ENCODE results near the gene TENM3. TPM values are rescaled to one million over a fixed set of nuclear protein-coding genes. Genes with fewer than 3 reads are reported as not detected.

TENM3 gene
- polyA plus RNA-seq, 4 donors, result 15.3 to 18.0 (median 17.9) TPM

DNA sequence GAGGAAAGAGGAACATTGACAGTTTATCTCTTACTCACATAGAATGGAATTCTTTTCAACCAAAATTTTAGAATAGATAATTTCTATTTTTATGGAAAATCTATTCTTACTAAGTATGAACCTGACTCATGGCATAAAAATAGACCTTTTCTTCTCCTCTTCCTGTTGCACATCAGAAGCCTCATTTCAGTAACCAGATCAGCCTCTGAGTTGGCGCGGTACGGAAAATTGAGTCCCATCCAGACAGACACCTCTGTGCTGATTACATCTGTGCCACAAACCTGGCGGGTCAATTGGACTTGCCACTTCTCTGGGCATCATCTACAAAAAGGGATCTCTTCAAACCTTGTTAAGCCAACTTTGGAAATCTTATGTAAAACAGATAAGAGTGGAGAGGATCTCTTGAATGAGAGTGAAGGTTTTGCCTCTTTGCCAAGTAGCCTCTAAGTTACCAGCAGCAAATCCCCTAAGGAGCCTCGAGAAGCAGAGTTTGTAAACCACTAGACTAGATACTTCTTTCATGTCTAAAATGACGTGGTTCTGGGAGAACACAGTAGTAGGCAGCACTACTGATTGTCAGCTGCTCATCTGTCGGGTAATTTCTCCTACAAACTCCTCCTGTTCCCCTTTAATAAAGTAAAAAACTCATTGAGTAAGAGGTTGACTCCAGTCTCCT is 37.4 kb downstream of the TENM3 start:
- DNase-seq (ENCODE audit: low read depth in 4 of 4, low spot score in 3 of 4), result no peak

DNA sequence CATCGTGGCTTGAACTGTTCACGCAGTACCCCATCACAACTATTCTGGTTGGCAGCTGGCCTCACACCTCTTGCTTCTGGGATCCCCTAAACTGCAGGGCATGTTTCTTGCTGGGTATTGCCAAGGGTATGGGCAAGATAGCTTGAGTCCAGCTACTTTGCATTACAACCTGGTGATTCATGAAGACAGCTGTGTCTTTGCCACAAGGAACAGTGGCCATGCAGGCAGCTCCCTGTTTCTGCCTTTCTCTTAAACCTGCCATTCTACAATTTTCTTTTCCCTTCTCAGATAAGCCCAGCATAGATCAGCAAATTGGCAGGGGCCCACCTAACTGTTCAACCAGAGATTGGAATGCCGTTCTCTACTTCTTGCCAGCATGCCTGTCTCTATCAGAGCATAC is 42.8 kb downstream of the TENM3 start:
- DNase-seq (ENCODE audit: low read depth in 4 of 4, low spot score in 3 of 4), result no peak

DNA sequence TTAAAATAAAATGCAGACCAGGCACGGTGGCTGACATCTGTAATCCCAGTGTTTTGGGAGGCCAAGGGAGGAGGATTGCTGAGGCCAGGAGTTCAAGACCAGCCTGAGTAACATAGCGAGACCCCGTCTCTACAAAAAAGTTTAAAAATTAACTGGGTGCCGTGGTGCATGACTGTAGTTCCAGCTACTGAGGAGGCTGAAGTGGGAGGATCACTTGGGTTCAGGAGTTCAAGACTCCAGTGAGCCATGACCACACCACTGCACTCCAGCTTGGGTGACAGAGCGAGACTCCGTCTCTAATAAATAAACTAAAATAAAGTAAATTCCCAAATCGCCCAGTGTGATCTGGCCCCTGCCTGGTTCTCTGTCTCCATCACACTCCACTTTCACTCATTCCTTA is 43.7 kb downstream of the TENM3 start:
- DNase-seq (ENCODE audit: low read depth in 4 of 4, low spot score in 3 of 4), result no peak

DNA sequence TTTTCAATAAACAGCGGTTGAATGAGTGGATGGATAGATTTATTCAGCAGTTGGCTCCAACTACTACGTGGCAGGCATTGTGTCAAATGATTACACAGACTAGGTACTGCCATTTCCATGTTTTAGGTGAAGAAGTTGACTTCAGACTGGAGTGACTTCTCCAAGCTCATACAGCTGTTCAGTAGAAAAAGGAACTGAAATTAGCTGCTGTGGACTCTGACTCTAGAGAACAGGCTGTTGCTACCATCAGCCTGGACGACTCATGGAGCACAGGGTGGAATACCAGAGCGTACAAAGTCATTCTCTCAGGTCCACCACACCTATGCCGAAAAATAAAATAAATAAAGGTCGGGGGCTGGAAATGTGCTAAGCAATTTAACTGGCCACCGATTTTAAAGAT is 45.3 kb downstream of the TENM3 start:
- DNase-seq (ENCODE audit: low read depth in 4 of 4, low spot score in 3 of 4), result no peak

DNA sequence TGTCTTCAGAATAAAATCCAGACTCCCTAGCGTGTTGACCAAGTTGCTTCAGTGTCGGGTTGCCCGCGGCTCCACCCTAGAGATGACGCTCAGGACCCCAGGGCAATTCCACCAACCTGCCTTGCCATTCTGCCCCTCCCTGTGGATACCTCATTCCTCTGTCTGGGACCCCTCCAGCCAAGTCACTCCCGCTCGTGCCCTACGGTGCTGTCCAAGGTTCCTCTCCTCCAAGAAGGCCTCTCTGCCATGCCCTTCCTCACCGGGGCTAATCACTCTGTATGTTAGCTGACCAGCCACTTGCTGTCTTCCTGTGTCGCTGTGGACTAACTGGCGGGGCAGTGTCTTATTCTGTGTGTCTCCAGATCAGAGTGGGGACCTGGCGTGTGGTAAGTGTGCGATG is 46.6 kb downstream of the TENM3 start:
- DNase-seq (ENCODE audit: low read depth in 4 of 4, low spot score in 3 of 4), result no peak

DNA sequence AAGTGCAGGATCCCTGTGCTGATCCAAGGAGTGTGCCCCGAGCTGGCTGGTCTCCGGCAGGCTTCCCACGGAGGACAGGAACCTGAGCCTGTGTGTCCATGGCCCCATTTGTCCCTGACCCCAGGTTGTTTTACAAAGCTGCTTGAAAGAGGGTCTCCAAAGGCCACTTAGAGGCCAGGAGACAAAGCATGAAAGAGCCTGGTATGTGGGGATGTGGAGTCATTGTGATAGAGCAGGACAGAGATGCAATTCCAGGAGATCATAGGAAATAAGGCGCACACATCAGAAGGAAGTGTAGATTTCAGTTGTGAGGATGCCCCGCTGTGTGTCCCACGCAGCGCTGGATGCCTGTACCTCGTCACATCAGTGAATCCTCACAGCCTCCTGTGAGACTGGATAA is 48.0 kb downstream of the TENM3 start:
- no peak for DNase-seq (ENCODE audit: low read depth in 4 of 4, low spot score in 3 of 4)

DNA sequence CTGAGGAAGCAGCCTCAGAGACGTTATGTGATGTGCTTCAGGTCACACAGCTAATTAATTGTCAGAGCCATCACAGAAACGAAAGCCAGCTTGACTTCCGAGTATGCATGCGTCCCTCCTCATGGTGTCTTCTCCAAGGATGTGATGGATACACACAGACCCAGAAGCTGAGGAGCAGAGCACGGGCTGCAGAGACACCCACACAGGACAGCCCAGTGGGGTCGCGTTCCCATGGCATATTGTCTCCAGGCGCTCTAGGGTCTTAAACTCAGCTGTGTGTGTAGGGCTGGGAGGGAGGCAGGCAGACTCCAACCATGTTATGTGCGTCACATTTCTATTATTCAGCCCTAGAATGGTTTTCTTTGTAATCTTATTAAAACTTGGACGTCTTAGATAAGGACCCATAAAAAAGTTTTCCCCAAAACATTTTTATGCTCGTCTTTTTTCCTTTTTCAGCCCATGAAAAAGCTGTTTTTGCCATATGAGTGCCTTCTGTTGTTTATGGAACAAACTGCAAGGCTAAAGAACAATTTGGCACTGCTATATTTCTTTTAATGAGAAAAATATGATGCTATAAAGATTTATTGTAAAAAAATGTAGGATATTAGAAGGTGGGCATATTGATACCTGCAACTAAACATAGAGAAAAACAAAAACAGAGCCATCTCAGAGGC is 48.5 kb downstream of the TENM3 start:
- DNase-seq (ENCODE audit: low read depth in 4 of 4, low spot score in 3 of 4), result no peak

DNA sequence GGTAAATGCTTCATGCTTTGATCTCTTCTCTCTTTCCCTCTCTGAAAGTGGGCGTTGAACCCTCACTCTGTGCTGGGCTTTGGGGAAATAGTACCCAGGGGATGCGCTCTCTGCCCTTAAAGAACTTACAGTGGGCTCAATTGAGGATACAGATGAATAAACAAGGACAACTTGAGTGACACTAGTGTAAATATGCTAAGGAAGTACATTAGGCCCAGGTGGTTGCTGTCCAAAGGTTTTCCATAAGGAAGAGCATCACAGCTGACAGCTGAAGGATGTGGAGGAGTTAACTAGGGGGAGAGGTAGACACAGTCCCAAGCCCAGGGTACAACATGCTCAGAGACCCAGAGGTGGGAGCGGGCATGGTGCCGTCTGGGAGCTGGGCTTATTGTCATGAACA is 49.4 kb downstream of the TENM3 start:
- peak in 2 of 4 donors; percentile 20 to 25 for DNase-seq (ENCODE audit: low read depth in 4 of 4, low spot score in 3 of 4)

DNA sequence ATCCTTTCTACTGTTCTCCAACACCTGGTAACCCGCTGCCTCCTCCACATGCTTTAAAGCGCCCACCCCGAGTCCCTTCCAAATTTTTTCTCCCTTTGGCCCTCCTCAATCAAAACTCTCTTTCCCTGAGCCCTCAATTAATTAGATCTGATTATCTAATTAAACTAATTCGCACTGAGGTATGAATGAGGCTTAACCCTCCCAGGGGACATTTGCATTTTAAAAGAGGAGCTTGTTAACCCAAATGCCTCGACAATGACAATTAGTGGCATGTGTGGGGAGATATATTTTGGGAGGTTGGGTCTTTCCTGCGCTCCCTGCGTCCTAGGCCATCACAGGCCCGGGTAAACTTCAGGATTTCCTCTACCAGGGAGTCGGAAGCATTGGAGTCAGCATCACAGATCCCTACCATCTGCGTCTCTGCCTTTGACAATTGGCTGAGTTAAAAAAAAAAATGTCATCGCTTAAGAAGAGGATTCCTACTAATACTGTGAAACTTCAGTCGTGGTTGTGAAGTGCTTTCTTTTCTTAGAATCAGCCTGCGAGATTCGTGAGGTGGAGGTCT is 50.6 kb downstream of the TENM3 start:
- no peak for DNase-seq (ENCODE audit: low read depth in 4 of 4, low spot score in 3 of 4)

DNA sequence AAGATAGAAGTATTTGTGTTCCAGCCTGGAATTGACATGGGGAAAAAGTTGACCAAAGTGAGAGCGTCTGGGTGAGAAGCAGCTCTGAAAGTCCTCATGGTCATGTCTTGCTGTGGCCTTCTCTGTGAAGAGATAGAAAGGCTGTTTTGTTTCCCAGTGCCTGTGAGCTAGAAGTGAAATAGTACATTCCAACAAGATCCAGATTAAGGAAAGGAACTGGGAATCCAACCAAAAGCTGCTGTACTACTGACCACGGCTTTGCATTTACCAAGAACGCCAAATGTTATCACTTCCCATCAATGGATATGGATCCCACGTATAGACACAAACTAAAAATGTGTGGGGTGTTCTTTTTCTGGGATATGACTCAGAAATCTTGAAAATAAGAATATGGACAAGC is 51.2 kb downstream of the TENM3 start:
- DNase-seq (ENCODE audit: low read depth in 4 of 4, low spot score in 3 of 4), result no peak

DNA sequence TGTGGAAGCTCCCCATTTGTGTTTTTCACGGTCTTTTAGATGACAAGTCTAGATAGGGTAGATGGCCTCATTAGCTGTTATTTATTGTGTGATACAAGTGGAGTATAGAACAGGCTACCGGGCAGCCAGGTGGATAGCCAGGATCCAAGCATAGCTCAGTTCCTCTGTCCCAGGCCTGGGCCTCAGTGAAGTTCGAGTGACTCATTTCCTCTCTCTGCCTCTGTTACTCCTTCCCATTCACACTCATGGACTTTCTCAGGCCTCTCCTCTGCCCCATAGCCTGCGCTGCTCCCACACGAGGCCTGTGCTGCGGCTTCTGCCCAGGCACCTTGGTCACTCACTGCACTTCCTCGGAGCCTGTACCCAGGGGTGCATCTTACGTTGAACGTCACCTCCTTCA is 54.5 kb downstream of the TENM3 start:
- DNase-seq (ENCODE audit: low read depth in 4 of 4, low spot score in 3 of 4), result no peak

DNA sequence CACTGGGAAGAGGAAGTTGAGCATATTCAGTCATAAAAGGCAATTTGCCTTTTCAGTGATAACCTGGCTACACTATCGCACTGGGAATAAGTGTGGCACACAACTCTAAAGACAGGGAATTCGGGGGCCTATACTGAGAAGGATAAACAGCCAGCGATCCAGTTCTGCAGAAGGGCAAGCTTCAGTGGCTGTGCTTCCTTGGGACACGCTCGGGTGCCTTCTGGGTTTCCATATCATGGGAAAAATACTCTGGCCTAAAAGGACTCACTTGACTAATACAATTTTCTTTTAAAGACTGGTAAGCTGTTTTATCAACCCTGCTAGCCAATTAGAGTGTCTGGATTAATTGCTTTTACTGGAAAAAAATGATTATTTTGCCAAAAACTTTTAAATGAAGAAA is 58.5 kb downstream of the TENM3 start:
- peak in 2 of 4 donors; percentile 26 to 34 for DNase-seq (ENCODE audit: low read depth in 4 of 4, low spot score in 3 of 4)

DNA sequence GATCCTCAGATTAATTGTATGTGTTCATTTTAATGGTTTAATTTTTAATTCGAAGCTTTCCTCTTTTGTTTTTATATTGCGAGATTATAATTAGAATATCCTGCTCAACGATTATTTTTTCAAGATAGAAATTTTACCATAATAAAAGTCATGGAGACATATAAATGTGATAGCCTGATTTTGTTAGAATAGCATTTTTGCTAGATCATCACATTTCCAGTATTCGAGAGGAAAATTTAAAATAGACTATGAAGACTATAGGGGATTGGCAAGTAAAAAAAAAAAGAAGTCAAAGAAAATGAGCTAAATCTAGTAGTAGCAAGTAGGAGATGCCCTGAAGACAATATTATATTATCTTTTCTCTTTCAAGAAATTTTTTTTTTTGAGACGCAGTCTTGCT is 60.6 kb downstream of the TENM3 start:
- no peak for DNase-seq (ENCODE audit: low read depth in 4 of 4, low spot score in 3 of 4)

DNA sequence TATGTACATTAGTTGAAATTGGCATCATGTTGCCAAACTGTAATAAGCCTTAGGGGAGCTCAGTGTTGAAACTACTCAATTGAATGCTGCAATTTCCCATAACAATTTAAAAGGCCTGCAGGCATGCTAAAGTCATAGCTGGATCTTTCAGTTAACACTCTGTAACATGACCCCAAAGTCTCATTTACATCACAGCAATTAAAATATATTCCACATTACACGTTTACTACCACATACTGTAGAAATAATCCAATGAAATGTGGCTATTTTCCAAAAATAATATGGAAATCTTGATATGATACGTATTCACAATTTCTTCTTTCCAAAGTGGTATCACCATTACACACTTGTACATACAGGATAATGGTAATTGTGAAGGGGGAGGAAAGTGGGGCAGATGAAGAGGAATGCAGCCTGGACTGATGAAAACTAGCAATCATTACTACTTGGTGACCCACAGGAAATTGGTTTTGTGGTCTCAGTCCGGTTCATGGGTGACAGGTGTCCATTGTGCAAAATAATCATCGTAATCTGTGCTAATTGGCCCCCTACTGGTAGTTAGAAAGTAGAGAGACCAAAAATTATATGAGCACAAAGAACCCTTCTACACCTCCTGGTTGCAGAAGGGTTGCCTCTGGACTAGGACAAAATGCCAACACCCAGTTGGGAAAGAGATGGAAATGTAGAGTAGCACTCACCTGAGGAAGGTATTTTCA is 63.7 kb downstream of the TENM3 start:
- DNase-seq (ENCODE audit: low read depth in 4 of 4, low spot score in 3 of 4), result no peak

DNA sequence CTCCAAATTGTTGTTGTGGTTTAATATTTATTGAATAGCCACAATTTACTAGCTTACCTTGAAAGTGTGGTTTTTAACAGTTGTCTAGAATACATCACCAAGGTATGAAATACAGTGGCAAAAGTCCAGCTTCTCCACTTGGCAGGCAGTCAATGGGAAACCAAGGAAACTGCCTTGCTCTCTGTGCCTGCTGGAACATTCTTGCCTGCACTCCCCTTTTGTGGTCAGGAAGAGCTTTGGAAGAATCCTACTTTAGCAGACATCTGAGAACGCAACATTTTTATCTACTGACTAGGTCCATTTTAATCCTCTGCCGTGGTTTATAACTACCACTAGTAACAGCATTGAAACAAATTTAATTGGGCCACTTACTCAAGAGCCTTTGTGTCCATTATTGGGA is 64.5 kb downstream of the TENM3 start:
- DNase-seq (ENCODE audit: low read depth in 4 of 4, low spot score in 3 of 4), result no peak

DNA sequence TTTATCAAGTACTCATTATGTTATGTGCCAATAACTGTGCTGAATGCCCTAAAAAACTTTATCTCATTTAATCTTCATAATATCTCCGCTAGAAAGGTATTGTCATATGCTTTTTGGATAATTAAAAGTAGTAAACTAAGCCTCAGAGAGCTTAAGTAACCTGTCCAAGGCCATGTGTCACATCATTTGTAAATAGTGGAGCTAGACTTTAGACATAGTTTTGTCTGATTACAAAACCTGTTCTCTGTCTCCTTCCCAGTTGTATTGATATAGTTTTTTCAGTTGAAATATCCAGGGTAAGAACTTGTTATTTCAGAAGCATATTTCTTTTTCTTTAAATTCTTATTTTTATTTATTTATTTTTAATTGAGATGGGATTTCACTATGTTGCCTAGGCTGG is 66.7 kb downstream of the TENM3 start:
- DNase-seq (ENCODE audit: low read depth in 4 of 4, low spot score in 3 of 4), result no peak

DNA sequence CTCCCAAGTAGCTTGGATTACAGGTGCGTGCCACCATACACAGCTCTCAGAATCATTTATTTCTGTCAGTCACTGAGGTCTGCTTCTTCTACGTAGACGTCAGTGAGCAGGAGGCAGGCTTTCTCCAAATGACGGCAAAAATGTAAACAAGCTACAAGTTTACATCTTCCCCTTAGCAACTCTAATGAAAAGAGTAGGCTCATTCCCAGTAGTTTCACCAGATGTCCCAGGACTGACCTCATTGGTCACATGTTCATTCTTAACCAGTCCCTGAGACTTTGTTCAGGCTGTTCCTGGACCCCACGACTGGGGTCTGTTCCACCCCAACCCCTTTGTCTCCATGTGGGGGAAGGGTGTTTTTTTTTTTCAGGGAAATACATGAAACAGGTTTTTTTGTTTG is 67.1 kb downstream of the TENM3 start:
- DNase-seq (ENCODE audit: low read depth in 4 of 4, low spot score in 3 of 4), result no peak

DNA sequence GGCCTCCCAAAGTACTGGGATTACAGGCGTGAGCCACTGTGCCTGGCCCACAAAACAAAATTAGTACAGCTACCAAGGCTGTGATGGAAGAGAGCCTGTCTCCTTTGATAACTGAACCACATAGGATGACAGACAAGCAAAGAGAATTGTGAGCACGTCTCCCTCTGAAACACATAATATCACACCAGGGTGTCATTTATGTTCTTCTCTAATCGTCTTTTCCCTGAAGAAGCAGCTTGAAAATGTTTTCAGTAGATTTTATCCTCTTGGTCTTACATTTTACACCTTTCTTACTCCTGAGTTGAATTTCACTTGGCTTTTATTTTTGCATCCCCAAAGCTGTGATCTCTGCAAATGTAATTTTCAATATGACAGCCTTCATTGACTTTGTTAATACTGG is 67.8 kb downstream of the TENM3 start:
- DNase-seq (ENCODE audit: low read depth in 4 of 4, low spot score in 3 of 4), result no peak

DNA sequence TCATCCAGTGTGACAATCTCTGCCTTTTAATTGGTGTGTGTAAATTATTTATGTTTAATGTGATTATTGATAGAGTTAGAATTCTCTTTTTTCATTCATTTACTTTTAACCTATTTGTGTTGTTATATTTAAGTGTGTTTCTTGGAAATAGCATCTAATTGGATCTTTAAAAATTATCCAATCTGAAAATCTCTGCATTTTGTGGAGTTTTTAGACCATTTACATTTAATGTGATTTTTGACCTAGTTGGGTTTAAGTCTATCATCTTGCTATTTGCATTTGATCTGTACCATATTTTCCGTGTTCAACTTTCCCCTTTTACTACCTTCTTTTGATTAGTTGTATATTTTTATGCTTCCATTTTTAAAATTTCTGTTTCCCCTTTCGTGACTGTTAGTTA is 71.3 kb downstream of the TENM3 start:
- DNase-seq (ENCODE audit: low read depth in 4 of 4, low spot score in 3 of 4), result no peak

DNA sequence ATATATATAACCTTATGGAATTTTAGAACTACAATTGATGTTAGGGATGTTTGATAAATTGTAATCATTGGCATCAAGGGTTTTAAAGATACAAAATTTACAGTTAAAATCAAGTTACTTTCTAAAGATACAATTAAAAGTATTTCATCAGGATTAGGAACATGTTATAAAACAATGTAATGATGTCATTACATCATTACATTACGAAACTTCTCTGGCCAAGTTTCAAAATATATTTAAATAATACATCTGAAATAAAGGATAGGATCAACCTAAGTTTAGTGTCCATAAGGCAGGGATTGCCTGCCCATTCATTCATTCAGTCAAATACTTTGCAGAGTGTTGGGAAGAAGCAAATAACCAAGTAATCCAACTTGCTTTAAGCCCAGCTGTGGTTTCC is 75.1 kb downstream of the TENM3 start:
- DNase-seq (ENCODE audit: low read depth in 4 of 4, low spot score in 3 of 4), result no peak

DNA sequence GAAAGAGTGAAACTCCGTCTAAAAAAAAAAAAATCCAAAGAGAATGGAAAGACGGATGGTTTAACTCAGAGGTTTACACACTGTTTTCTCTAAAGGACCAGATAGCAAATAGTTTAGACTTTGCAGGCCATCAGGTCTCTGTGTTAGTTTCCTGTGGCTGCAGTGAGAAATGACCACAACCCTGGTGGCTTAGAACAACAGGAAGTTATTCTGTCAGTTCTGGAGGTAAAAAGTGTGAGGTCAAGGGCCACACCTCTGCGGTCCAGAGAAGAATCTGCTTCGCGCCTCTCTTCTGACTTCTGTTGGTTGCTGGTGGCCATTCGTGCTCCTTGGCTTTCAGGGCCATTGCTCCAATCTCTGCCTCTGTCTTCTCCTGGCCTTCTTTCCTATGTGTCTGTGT is 76.9 kb downstream of the TENM3 start:
- DNase-seq (ENCODE audit: low read depth in 4 of 4, low spot score in 3 of 4), result no peak

DNA sequence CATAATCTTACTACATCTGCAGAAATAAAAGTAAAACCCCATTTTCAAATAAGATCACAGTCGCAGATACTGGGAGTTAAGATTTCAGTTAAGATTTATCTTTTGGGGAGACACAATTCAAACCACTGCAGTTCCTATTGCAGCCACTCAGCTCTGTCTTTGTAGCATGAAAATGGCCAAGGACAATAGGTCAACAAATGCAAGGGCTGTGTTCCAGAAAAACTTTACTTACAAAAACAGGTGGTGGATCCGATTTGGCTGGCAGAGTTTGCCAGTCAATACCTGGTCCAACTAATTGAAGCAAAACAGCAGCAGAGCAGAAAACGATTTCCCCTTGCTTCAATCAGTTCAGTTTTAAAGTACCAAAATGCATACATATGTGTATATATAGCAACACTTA is 77.4 kb downstream of the TENM3 start:
- no peak for DNase-seq (ENCODE audit: low read depth in 4 of 4, low spot score in 3 of 4)

Measured in right renal pelvis (tissue), 4 donors.